ENCODE measurements around the gene ZSWIM3.

ZSWIM3 gene

GRCh38 chr20:45880988-45881788 lies 23.8 kb downstream of the ZSWIM3 start, which contains the start of gene ZSWIM1:
TSS of gene ZSWIM1 (plus strand) at chr20:45881227. CDS start at chr20:45882593, 1,366 bp downstream.
- Histone ChIP-seq H3K4me3 (ENCODE audit: extremely low read depth, insufficient read depth, low read length, poor library complexity, severe bottlenecking) (peak within 1 kb of the TSS; percentile 81), H3K4me1 (ENCODE audit: control insufficient read depth, insufficient read depth, low read length, poor library complexity, severe bottlenecking) (no peaks in the 10 kb centered on the region), H3K36me3 (ENCODE audit: control insufficient read depth, insufficient read depth, low read length) (peaks cover 40% of the 10 kb centered on the region), H3K27ac (ENCODE audit: low read depth, low read length, severe bottlenecking) (peak within 1 kb of the TSS; percentile 75), H3K9me3 (ENCODE audit: control insufficient read depth, low read length) (no peaks in the 10 kb centered on the region)
- 0 to 1% methylated on average over 7 to 17 of the region's 23 CpGs for WGBS, 2 experiments (ENCODE audit: insufficient coverage in 2 of 2)

GRCh38 chr20:45882469-45883099 lies 25.2 kb downstream of the ZSWIM3 start:
- Histone ChIP-seq H3K36me3 (ENCODE audit: control insufficient read depth, insufficient read depth, low read length) (peaks cover 35% of the 10 kb centered on the region), H3K4me3 (ENCODE audit: extremely low read depth, insufficient read depth, low read length, poor library complexity, severe bottlenecking) (no peak overlapping the region), H3K9me3 (ENCODE audit: control insufficient read depth, low read length) (no peaks in the 10 kb centered on the region), H3K27ac (ENCODE audit: low read depth, low read length, severe bottlenecking) (no peak overlapping the region), H3K4me1 (ENCODE audit: control insufficient read depth, insufficient read depth, low read length, poor library complexity, severe bottlenecking) (no peaks in the 10 kb centered on the region)
- 93 to 98% methylated on average over 4 of the region's 4 CpGs for WGBS, 2 experiments (ENCODE audit: insufficient coverage in 2 of 2)

DNA sequence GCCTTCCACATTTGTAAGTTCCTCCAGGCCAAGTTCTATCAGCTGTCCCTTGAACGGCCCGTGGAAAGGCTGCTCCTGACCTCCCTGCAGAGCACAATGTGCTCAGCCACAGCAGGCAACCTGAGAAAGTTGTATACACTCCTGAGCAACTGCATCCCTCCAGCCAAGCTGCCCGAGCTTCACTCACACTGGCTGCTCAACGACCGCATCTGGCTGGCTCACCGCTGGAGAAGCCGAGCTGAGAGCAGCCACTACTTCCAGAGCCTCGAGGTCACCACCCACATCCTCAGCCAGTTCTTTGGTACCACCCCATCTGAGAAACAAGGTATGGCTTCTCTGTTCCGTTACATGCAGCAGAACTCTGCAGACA lies 25.7 kb downstream of the ZSWIM3 start:
- H3K27ac ChIP-seq (ENCODE audit: low read depth, low read length, severe bottlenecking): no peak overlapping the region
- WGBS, 2 experiments (ENCODE audit: insufficient coverage in 2 of 2): 89 to 96% methylated on average over 9 of the region's 9 CpGs
- H3K36me3 ChIP-seq (ENCODE audit: control insufficient read depth, insufficient read depth, low read length): peaks cover 32% of the 10 kb centered on the region
- H3K9me3 ChIP-seq (ENCODE audit: control insufficient read depth, low read length): no peaks in the 10 kb centered on the region
- H3K4me1 ChIP-seq (ENCODE audit: control insufficient read depth, insufficient read depth, low read length, poor library complexity, severe bottlenecking): no peaks in the 10 kb centered on the region
- H3K4me3 ChIP-seq (ENCODE audit: extremely low read depth, insufficient read depth, low read length, poor library complexity, severe bottlenecking): no peak overlapping the region

DNA sequence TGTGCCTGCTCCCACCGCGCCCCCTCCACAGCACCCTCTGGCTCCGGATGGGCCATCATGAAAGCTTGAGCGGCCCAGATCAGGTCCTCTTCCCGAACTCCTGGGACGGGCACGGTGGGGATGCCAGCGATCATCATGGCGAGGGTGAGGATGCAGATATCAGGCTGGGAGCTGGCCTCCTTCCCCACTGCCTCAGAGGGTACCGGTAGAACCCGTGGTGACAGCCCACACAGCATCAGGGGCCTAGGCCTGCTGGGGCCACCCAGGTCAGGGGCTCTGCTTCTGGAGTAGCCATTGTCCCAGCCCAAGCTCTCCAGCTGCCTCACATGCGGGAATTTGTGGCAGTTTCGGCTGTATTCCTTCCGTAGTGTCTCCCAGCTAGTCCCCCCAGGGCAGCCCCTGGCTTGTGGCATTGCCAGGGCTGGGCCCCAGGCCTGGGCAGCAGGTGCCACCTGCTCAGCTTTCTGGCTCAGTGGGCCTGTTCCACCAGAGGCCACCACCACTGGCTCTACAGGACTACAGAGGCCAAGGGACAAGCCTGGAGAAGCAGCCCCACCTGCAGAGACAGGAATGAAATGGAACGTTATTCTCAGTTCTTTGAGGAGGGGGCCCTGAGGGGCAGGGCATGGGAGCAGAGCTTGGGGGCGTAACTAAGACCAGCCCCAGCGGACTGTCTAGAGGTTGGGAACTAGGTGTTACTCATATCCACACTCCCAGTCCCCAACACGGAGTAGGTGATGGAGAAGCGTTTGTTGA lies 29.4 kb downstream of the ZSWIM3 start:
- Histone ChIP-seq H3K4me3 (ENCODE audit: extremely low read depth, insufficient read depth, low read length, poor library complexity, severe bottlenecking) (no peak overlapping the region), H3K4me1 (ENCODE audit: control insufficient read depth, insufficient read depth, low read length, poor library complexity, severe bottlenecking) (no peaks in the 10 kb centered on the region), H3K9me3 (ENCODE audit: control insufficient read depth, low read length) (no peaks in the 10 kb centered on the region), H3K36me3 (ENCODE audit: control insufficient read depth, insufficient read depth, low read length) (peaks cover 36% of the 10 kb centered on the region), H3K27ac (ENCODE audit: low read depth, low read length, severe bottlenecking) (no peak overlapping the region)
- WGBS, 2 experiments (ENCODE audit: insufficient coverage in 2 of 2): 92 to 95% methylated on average over 15 of the region's 19 CpGs

- H3K9me3 ChIP-seq (ENCODE audit: control insufficient read depth, low read length): no peaks in the 10 kb centered on the region
- H3K36me3 ChIP-seq (ENCODE audit: control insufficient read depth, insufficient read depth, low read length): peaks cover 31% of the 10 kb centered on the region
- no peaks in the 10 kb centered on the region for H3K4me1 ChIP-seq (ENCODE audit: control insufficient read depth, insufficient read depth, low read length, poor library complexity, severe bottlenecking)
- 100% methylated on average over 3 of the region's 8 CpGs; no CpG with 5 or more reads in 1 of the 2 experiments for WGBS, 2 experiments (ENCODE audit: insufficient coverage in 2 of 2)
- H3K27ac ChIP-seq (ENCODE audit: low read depth, low read length, severe bottlenecking): no peak within 1 kb of the TSS
- H3K4me3 ChIP-seq (ENCODE audit: extremely low read depth, insufficient read depth, low read length, poor library complexity, severe bottlenecking): no peak within 1 kb of the TSS
Measured at GRCh38 chr20:45887346-45887715, 29.9 kb downstream of the ZSWIM3 start, which contains the start of gene SPATA25. TSS of gene SPATA25 (minus strand) at chr20:45887622. CDS start at chr20:45887590, 32 bp downstream.

DNA sequence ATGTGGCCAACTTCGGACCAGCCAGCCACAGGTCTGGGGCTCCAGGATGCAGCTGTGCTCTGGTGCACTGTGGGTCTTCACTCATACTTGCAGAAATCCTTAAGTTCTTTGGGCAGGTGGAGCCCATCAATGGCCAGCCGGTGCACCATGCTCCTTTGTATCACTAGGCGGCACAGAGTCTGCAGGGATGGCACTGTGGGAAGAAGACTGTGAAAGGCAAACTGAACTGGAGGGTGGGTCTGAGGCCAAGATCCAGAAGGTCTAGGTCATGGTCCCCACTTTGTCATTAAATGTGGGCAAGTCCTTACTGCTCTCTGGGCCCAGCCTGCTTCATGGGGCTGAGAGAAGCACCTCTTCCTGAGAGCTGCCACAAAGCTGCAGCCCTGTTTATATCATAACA lies 31.3 kb downstream of the ZSWIM3 start:
- Histone ChIP-seq H3K4me3 (ENCODE audit: extremely low read depth, insufficient read depth, low read length, poor library complexity, severe bottlenecking) (no peak overlapping the region), H3K9me3 (ENCODE audit: control insufficient read depth, low read length) (no peaks in the 10 kb centered on the region), H3K4me1 (ENCODE audit: control insufficient read depth, insufficient read depth, low read length, poor library complexity, severe bottlenecking) (no peaks in the 10 kb centered on the region), H3K36me3 (ENCODE audit: control insufficient read depth, insufficient read depth, low read length) (peaks cover 25% of the 10 kb centered on the region), H3K27ac (ENCODE audit: low read depth, low read length, severe bottlenecking) (no peak overlapping the region)
- WGBS, 2 experiments (ENCODE audit: insufficient coverage in 2 of 2): 87 to 100% methylated on average over 3 of the region's 3 CpGs

DNA sequence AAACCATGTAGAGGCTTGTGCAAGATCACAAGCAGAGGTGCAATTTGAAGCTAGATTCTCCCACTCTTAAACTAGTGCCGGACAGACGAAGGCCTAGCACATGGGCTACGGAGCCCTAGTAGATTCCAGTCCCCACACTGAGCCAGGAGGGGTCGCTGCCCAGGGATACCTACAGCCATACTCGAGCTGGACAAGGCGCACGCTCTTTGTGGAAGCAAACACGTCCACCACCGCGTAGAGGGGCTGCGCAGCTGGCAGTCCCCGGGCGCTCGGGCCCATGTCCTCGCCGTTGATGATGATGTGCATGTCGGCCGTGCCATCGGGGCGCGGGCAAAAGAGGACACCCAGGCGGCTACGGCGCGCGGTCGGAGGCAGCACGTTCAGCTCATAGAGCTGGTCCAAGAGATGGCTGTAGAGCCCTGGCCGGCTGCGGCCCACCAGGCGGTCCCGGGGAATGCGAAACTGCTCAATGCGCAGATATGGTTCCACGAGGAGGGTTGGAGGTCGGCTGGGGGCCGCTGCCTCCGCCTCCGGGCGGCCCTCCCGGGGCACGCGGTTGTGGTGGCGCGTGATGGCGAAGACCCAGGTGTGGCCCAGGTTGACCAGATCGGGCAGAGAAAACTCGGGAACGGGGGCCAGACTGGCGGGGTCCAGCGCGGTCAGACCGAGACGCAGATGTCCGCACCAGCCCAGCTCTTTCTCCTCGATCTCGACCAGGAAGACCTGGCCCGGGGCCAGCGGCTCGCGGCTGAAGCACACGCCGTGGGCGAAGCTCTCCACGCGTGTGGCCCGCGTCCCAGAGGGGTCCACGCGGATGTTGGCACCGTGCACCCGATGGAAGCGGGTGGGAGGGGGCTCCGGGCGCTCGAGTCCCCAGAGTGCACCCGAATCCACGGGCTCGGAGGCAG lies 32.9 kb downstream of the ZSWIM3 start:
- H3K9me3 ChIP-seq (ENCODE audit: control insufficient read depth, low read length): no peaks in the 10 kb centered on the region
- WGBS, 2 experiments (ENCODE audit: insufficient coverage in 2 of 2): 3 to 4% methylated on average over 73 to 79 of the region's 79 CpGs
- peak overlapping the region; percentile 53 for H3K27ac ChIP-seq (ENCODE audit: low read depth, low read length, severe bottlenecking)

DNA sequence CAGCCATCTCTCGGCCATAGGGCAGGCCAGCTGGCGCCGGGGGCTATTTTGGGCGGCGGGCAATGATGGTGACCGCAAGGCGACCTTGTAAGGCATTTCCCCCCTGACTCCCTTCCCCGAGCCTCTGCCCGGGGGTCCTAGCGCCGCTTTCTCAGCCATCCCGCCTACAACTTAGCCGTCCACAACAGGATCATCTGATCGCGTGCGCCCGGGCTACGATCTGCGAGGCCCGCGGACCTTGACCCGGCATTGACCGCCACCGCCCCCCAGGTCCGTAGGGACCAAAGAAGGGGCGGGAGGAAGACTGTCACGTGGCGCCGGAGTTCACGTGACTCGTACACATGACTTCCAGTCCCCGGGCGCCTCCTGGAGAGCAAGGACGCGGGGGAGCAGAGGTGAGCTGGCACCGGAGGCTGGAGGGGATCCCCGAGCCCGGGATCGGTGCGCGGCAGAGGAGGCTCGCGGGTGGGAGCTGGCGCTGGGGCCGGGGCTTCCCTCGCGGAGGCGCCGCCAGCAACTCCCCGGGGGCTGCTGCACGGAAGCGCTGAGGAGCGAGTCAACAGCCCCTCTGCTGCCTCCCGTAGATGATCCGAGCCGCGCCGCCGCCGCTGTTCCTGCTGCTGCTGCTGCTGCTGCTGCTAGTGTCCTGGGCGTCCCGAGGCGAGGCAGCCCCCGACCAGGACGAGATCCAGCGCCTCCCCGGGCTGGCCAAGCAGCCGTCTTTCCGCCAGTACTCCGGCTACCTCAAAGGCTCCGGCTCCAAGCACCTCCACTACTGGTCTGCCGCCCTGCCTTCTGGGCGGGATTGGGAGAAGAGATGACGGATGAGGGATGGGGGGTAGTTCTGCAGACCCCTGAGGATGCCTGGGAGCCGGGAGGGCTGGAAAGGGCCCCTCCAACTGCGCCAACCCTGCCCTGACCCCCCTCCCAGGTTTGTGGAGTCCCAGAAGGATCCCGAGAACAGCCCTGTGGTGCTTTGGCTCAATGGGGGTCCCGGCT lies 33.9 kb downstream of the ZSWIM3 start, which contains the start of the genes CTSA and NEURL2:
Gene CTSA (plus strand): TSS at position 351 of the 999 bp plus-strand sequence. CDS start 234 bp downstream, at position 585.
Gene NEURL2 (minus strand): TSS at position 224 of the 999 bp plus-strand sequence. CDS start 217 bp downstream, at position 7.
- Histone ChIP-seq H3K36me3 (ENCODE audit: control insufficient read depth, insufficient read depth, low read length) (peaks cover 28% of the 10 kb centered on the region), H3K27ac (ENCODE audit: low read depth, low read length, severe bottlenecking) (peak within 1 kb of the TSS; percentile 53), H3K4me3 (ENCODE audit: extremely low read depth, insufficient read depth, low read length, poor library complexity, severe bottlenecking) (peak within 1 kb of the TSS; percentile 66), H3K4me1 (ENCODE audit: control insufficient read depth, insufficient read depth, low read length, poor library complexity, severe bottlenecking) (no peaks in the 10 kb centered on the region), H3K9me3 (ENCODE audit: control insufficient read depth, low read length) (no peaks in the 10 kb centered on the region)
- WGBS, 2 experiments (ENCODE audit: insufficient coverage in 2 of 2): 1 to 2% methylated on average over 62 to 67 of the region's 78 CpGs

More for the DNA sequence above, 32.9 kb downstream of the ZSWIM3 start:
- Histone ChIP-seq H3K4me1 (ENCODE audit: control insufficient read depth, insufficient read depth, low read length, poor library complexity, severe bottlenecking) (no peaks in the 10 kb centered on the region), H3K36me3 (ENCODE audit: control insufficient read depth, insufficient read depth, low read length) (peaks cover 26% of the 10 kb centered on the region), H3K4me3 (ENCODE audit: extremely low read depth, insufficient read depth, low read length, poor library complexity, severe bottlenecking) (peak overlapping the region; percentile 66)

Measured in mesodermal cell (in vitro differentiated cells).